Activated CD4-positive, alpha-beta T cell treated with anti-CD3 and anti-CD28 coated beads, Interleukin-2, Interleukin-6, amounts not matched to agents 100 ng/mL and 50 ng/mL, durations not matched to agents 16 hours and 8 hours (primary cell): ENCODE results near the gene C12orf43.
"Not testable (repeated sequence)": the region's sequence is repeated elsewhere in the genome, so short reads cannot be mapped to it uniquely, and the experiment has no call there.

Experiments used
- DNase-seq: peaks from one replicate; pipeline ENCODE4 v3.0.0-alpha.2; 2020

Gene C12orf43, protein sequence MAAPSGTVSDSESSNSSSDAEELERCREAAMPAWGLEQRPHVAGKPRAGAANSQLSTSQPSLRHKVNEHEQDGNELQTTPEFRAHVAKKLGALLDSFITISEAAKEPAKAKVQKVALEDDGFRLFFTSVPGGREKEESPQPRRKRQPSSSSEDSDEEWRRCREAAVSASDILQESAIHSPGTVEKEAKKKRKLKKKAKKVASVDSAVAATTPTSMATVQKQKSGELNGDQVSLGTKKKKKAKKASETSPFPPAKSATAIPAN

DNA sequence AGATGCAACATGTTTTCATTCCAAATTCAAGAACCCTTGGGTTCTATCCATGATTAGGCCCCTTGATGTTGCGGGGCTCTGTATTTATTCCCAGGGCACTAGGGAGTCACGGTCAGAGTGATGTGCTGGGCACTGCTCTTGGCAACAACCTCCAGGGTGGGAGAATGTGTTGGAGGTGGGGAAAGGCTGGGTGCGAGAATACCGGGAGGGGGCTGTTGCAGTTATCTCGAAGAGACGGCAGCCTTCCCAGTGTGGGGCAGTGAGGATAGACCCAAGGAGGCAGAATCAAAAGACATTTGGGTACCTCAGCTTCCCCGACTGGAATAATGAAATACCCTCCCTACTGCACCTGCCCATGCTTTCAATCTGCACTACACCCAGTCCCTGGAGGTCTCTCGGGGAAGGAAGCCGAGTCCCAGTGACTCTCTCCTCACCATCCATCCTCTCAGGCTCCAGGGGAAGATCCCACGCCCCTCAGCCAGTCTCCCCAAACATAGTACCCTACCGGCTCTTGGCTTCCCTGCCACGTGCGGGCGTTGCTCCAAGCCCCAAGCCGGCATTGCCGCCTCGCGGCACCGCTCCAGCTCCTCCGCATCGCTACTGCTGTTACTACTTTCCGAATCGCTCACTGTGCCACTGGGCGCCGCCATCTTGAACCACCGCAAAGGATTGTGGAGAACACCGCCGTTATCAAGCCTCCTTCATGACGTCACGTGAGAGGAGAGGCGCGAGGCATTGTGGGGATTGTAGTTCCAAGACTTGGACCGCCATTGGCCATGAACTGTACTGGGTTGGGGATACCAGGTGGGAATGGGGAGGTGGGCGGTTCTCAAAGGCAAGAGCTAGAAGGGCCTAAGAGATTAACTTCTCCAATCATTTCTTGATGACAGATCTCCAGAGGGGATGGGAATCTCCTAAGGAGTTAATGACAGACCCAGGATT is at the start of gene C12orf43:
Gene C12orf43, minus strand, starts transcription at position 663 of the 942 bp plus-strand sequence. Its CDS starts 13 bp downstream, at position 650.
- DNase-seq, result peak; percentile 96

DNA sequence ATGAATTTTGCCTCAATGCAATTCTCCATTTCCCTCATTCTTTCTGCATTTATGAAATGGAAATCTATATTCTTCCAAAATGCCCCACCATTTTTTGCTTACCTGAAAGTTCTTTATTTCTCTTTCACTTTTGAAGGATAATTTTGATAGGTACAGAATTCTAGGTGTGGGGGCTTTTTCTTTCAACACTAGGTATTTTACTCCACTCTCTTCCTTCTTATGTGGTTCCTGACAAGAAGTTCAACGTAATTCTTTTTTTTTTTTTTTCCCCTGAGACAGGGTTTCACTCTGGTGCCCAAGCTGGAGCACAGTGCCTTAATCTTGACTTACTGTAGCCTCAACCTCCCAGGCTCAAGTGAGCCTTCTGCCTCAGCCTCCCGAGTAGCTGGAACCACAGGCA is 49.1 kb upstream of the C12orf43 start:
- no peak for DNase-seq

DNA sequence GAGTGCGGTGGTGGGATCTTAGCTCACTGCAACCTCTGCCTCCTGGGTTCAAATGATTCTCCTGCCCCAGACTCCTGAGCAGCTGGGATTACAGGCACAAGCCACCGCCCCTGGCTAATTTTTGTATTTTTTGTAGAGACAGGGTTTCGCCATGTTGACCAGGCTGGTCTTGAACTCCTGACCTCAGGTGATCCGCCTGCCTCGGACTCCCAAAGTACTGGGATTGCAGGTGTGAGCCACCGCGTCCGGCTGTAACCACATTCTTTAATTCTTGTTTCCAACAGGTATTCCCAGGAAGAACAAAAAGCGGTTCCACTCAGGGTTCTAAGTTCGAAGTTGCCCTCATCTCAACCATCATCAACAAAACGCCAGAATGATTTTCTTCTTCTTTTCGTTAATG is 48.3 kb upstream of the C12orf43 start:
- DNase-seq, result not testable (repeated sequence)

- no peak for DNase-seq
Measured at GRCh38 chr12:121064116-121064515, 47.8 kb upstream of the C12orf43 start.

DNA sequence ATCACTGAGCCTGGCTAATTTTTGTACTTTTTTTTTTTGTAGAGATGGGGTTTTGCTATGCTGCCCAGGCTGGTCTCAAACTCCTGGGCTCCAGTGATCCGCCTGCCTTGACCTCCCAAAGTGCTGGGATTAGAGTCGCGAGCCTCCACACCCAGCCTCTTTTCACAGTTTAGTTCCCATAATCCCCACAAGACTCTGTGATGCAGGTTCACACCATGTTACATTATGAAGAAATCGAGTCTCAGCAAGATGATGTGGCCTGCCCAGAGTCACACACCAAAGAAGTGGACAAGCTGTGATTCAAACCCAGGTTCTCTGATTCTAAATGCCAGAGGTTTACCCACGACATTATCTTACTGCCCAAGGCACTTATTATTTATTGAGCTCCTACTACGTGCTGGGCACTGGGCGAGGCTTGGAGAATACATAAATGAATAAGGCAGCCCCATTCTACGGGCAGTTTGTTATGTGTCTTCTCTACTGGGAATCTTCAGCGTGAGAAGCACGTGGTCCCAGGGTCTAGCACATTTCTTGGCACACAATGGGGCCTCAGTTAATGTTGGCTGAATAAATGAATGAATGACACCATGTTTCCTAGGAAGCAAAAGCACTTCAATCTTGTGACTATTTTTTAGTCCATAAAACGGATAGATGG is 46.2 kb upstream of the C12orf43 start:
- no peak for DNase-seq

DNA sequence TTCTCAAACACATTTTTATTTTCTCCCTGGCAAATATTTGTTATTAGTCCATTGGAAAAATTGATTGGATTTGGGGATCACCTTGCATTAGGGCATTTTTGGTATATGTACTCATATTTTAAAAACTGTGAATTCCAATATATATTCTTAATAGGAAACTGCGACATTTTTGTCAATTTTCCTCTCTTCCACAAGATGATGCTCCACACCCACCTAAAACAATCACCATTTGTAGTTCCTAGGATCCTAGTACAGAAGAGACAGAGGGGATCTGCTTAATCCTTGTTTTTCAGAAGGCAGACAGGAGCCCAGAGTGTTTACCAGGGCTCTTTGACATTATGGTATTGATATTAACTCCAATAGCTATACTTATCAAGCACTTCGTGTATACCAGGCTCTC is 45.5 kb upstream of the C12orf43 start:
- no peak for DNase-seq

GRCh38 chr12:121060149-121061001 is 44.1 kb upstream of the C12orf43 start:
- peak; percentile 82 for DNase-seq

GRCh38 chr12:121059031-121059898 is 43.0 kb upstream of the C12orf43 start:
- no peak for DNase-seq

GRCh38 chr12:121057794-121058193 is 41.5 kb upstream of the C12orf43 start:
- DNase-seq, result no peak

- DNase-seq, result no peak
Measured at GRCh38 chr12:121053706-121054105, 37.4 kb upstream of the C12orf43 start.

DNA sequence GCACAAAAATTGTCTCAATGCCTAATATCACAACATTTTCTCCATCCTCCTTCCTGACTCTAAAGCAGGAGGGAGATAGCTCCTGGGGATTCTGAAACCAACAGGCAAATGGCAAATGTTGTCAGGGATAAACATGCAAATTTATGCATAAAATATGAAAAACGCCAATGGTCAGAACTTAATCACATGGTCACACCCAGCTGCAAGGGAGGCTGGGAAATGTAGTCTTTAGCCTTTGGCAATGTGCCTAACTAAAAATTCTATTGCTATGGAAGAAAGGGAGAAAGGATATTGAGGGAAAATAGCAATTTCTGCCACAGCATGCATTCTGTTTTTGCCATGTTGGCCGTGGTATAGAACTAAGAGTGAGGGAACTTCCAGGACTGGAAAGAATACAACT is 34.4 kb upstream of the C12orf43 start:
- DNase-seq, result no peak

DNA sequence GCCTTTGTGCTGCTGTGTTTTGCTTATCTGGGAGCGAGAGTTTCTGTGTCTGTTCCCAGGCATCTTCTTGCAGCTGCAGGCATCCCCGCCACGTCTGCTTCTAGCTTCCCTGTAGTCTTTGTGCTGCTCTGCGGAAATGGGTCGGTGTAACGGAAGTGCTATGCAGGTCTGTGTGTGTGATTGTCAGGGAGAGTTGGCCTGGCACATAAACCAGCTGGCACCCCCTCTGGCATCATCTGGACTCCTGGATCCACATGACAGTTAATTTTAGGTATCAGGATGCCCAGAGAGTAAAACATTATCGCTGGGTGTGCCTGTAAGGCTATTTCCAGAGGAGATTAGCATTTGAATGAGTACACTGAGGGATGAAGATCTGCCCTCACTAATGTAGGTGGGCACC is 32.2 kb upstream of the C12orf43 start:
- DNase-seq, result no peak

- DNase-seq, result not testable (repeated sequence)
Measured at GRCh38 chr12:121047400-121047799, 31.1 kb upstream of the C12orf43 start.

DNA sequence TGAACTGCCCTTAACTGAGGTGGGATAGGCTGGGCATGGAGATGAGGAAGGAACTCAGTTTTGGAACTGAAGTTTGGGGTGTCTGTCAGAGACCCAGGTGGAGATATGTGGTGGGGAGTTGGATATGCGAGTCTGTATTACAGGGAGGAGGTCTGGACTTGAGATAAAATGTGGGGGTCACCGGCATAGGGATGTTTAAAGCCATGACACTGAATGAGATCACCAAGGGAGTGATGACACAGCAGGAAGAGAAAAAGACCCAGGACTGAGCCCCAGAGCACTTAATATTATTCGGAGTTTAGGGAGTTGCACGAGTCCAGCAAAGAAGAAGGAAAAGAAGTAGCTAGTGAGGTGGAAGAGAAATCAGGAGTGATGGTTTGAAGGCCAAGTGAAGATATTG is 26.8 kb upstream of the C12orf43 start:
- DNase-seq, result no peak

DNA sequence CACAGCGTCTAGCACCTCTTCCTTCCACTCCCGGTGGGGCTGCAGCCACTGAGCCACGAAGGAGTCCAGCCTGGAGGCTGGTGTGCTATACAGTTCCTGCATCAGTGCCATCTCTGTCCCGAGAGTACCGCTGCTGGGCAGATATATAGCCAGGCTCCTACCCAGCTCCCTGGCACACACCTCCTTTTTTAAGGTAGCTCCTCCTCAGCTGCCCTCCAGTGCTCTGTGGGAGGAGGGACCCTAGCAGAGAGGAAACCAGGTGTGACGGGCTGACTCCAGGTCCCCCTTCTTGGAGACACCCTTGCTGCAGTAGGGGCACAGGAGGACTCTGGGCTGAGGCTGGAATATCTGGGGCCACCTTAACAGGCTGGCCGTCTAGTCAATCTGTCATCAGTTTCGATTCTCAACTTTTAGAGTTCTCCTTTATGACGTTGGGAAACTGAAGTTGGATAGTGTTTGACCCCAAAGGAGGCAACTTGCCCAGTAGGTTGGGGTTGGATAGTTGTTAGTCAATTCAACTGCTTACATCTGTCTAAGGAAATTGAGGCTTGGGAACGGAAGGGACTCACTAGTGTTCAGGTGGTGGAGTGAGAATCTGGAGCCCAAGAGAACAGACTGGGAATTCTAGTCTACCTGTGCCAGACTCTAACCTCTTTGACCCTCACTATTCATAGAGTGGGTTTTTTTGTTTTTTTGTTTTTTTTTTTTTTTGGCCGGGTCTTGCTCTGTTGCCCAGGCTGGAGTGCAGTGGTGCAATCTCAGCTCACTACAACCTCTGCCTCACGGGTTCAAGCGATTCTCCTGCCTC is 22.8 kb upstream of the C12orf43 start, which contains the start of gene OASL:
Gene OASL, minus strand, starts transcription at position 386 of the 808 bp plus-strand sequence. Its CDS starts 275 bp downstream, at position 111.
- DNase-seq, result peak; percentile 74

DNA sequence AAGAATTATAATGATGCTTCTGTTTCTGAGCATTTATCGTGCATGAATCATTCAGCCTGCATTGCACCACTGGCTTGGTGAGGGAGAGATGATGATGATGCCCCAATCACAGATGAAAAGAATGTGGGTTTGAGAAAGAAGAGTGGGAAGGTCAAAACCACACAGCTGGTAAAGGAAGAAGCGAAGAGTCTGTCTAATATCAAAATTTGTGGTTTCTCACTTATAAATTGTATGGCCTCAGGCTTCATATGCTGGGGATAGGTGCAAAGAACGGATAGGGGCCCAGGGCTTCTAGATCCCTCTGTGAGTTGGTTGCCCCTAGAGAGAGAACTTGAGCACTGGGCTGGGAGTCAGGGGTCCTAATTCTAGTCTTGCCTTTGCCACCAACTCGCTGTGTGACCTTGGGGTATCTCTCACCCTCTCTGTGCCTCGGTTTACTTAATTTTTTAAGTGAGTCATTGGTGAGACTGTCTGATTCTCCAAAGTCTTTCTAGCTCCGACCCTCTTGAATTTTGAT is 20.6 kb upstream of the C12orf43 start:
- peak; percentile 87 for DNase-seq

- no peak for DNase-seq
Measured at GRCh38 chr12:121034616-121035305, 18.5 kb upstream of the C12orf43 start.

- DNase-seq, result peak; percentile 90
Measured at GRCh38 chr12:121033625-121034349, 17.5 kb upstream of the C12orf43 start.
